Vagina (tissue), 2 donors: ENCODE results near the gene NARS2. TPM values are rescaled to one million over a fixed set of nuclear protein-coding genes. Genes with fewer than 3 reads are reported as not detected.
"Not testable (repeated sequence)": the region's sequence is repeated elsewhere in the genome, so short reads cannot be mapped to it uniquely, and the experiment has no call there.

ENCODE experiments used
- DNase-seq, 2 donors: peaks; one replicate each; pipeline ENCODE4 v3.0.0-alpha.2; 2017; ENCODE audit errors: extremely low spot score in 2 of 2
- H3K27ac ChIP-seq: fragments of 200-600 bp; sonication (generic); one replicate; pipeline ENCODE4 v1.5.1; 2019
- H3K27me3 ChIP-seq: fragments of 200-600 bp; sonication (generic); one replicate; pipeline ENCODE4 v1.5.1; 2019
- H3K36me3 ChIP-seq, 2 donors: fragments of 200-600 bp; sonication (generic); one replicate each; pipeline ENCODE4 v1.5.1; 2017 to 2019
- H3K4me1 ChIP-seq: fragments of 200-600 bp; sonication (generic); one replicate; pipeline ENCODE4 v1.5.1; 2019
- H3K4me3 ChIP-seq, 2 donors: fragments of 200-600 bp; sonication (generic); 1 replicate in 1 of 2; 2 replicates in 1 of 2; pipeline ENCODE4 v1.5.1; 2016 to 2019
- H3K9me3 ChIP-seq: fragments of 200-600 bp; sonication (generic); one replicate; pipeline ENCODE4 v1.5.1; 2019
- POLR2A ChIP-seq, 2 donors: fragments of 450-650 bp; IDR thresholded peaks; one replicate each; pipeline ENCODE4 v1.6.1; 2017; ENCODE audit warnings: antibody characterized with exemption in 2 of 2, mild to moderate bottlenecking in 2 of 2, moderate library complexity in 2 of 2
- POLR2AphosphoS5 ChIP-seq, 2 donors: sonication (generic); formaldehyde crosslinking; IDR thresholded peaks; one replicate each; pipeline ENCODE4 v1.9.0; 2017; ENCODE audit warnings: antibody characterized with exemption in 2 of 2, mild to moderate bottlenecking in 2 of 2, low read depth in 1 of 2; ENCODE audit not compliant: insufficient read depth in 1 of 2
- intact Hi-C: fragments of 100-400 bp; cut with DNase I; formaldehyde crosslinking; loops from one replicate; pipeline ENCODE4 v1.15.1; 2023
- total RNA-seq: library from RNA; depleted of rRNA; stranded (reverse); fragments of >200 nt; gene quantifications from one replicate; pipeline ENCODE4 v1.2.3, GENCODE V29; 2016
- TF ChIP-seq, protein P1 (sequence below), 3 experiments: fragments of 450-650 bp in 2 of 3; fragments of 200-600 bp in 1 of 3; sonication (generic) in 1 of 3; IDR thresholded peaks; one replicate each; pipeline ENCODE4 v1.5.1; 2017 to 2019; ENCODE audit warnings: antibody characterized with exemption in 3 of 3, mild to moderate bottlenecking in 2 of 3, moderate library complexity in 2 of 3

NARS2 gene
- total RNA-seq, 1 donor from 2014 or later: 13.5 TPM

DNA sequence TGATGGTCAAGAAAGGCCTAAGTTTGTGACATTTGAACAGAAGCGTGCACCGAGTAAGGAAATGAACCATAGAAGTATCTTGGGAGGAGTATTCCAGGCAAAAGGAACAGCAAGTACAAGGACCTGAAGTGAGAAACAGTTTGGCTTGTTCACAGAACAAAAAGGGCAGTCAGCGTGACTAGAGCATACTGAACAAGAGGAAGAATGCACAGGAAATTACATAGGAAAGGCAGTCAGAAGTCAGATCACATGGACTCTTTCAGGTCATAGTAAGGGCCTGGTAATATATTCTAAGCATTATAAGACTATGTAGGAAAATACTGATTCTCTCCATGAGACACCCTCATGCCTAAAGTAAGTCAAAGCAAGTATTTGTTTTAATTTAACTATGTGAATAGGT, 104.8 kb downstream of the NARS2 start:
- Histone ChIP-seq H3K27ac (no peak overlapping the region), H3K27me3 (no peaks in the 10 kb centered on the region), H3K36me3 (peaks cover 0 to 11% of the 10 kb centered on the region in 2 donors), H3K9me3 (no peaks in the 10 kb centered on the region), H3K4me3 (no peak overlapping the region), H3K4me1 (no peaks in the 10 kb centered on the region)
- no peak for TF ChIP-seq POLR2AphosphoS5 (IDR thresholded peaks at IDR 0.05; ENCODE audit: insufficient read depth in 1 of 2, low read depth in 1 of 2)
- TF ChIP-seq, protein P1, sequence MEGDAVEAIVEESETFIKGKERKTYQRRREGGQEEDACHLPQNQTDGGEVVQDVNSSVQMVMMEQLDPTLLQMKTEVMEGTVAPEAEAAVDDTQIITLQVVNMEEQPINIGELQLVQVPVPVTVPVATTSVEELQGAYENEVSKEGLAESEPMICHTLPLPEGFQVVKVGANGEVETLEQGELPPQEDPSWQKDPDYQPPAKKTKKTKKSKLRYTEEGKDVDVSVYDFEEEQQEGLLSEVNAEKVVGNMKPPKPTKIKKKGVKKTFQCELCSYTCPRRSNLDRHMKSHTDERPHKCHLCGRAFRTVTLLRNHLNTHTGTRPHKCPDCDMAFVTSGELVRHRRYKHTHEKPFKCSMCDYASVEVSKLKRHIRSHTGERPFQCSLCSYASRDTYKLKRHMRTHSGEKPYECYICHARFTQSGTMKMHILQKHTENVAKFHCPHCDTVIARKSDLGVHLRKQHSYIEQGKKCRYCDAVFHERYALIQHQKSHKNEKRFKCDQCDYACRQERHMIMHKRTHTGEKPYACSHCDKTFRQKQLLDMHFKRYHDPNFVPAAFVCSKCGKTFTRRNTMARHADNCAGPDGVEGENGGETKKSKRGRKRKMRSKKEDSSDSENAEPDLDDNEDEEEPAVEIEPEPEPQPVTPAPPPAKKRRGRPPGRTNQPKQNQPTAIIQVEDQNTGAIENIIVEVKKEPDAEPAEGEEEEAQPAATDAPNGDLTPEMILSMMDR (IDR thresholded peaks at IDR 0.05): no peak
- no peak for TF ChIP-seq POLR2A (IDR thresholded peaks at IDR 0.05)
- DNase-seq: no peak
- intact Hi-C loops: no loop called here

DNA sequence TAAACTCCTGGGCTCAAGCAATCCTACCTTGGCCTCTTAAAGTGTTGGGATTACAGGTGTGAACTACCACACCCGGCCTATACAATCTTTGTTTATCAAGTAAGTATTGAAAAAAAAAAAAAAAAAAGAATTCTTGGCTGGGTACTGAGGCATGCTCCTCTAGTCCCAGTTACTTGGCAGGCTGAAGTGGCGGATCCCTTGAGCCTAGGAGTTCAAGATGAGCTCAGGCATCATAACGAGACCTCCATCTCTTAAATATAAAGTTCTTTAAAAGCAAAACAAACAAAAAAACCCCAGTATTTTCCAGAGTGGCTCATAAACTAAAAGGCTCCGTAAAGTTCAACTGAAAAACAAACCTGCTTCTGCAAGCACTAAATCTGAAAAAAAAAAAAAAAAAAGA, 106.7 kb downstream of the NARS2 start:
- Histone ChIP-seq H3K9me3 (no peaks in the 10 kb centered on the region), H3K27ac (no peak overlapping the region), H3K4me3 (no peak overlapping the region), H3K27me3 (no peaks in the 10 kb centered on the region), H3K36me3 (peaks cover 0 to 12% of the 10 kb centered on the region in 2 donors), H3K4me1 (no peaks in the 10 kb centered on the region)
- no peak for DNase-seq
- TF ChIP-seq POLR2AphosphoS5 (IDR thresholded peaks at IDR 0.05; ENCODE audit: insufficient read depth in 1 of 2, low read depth in 1 of 2) (no peak), POLR2A (IDR thresholded peaks at IDR 0.05) (no peak)
- TF ChIP-seq, protein P1 (IDR thresholded peaks at IDR 0.05): no peak
- intact Hi-C loops: no loop called here

DNA sequence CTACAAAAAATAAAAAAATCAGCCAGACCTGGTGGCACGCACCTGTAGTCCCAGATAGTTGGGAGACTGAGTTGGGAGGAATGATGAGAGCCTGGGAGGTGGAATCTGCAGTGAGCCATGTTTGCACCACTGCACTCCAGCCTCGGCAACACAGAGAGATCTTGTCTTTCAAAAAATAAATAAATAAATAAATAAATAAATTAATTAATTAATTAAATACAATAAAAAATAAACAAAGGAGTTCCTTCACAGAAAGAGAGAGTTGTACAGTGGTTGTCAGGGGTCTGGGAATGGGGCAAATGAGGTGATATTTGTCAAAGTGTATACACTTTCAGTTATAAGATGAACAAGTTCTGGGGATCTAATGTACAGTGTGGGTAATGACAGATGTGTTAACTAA, 107.3 kb downstream of the NARS2 start:
- intact Hi-C loops: no loop called here
- H3K27ac ChIP-seq: no peak overlapping the region
- DNase-seq: no peak
- TF ChIP-seq, protein P1 (IDR thresholded peaks at IDR 0.05): no peak
- TF ChIP-seq POLR2AphosphoS5 (IDR thresholded peaks at IDR 0.05; ENCODE audit: insufficient read depth in 1 of 2, low read depth in 1 of 2): no peak
- no peak for TF ChIP-seq POLR2A (IDR thresholded peaks at IDR 0.05)
- H3K4me1 ChIP-seq: no peaks in the 10 kb centered on the region
- no peaks in the 10 kb centered on the region for H3K9me3 ChIP-seq
- peaks cover 0 to 12% of the 10 kb centered on the region in 2 donors for H3K36me3 ChIP-seq
- H3K27me3 ChIP-seq: no peaks in the 10 kb centered on the region
- H3K4me3 ChIP-seq: no peak overlapping the region

DNA sequence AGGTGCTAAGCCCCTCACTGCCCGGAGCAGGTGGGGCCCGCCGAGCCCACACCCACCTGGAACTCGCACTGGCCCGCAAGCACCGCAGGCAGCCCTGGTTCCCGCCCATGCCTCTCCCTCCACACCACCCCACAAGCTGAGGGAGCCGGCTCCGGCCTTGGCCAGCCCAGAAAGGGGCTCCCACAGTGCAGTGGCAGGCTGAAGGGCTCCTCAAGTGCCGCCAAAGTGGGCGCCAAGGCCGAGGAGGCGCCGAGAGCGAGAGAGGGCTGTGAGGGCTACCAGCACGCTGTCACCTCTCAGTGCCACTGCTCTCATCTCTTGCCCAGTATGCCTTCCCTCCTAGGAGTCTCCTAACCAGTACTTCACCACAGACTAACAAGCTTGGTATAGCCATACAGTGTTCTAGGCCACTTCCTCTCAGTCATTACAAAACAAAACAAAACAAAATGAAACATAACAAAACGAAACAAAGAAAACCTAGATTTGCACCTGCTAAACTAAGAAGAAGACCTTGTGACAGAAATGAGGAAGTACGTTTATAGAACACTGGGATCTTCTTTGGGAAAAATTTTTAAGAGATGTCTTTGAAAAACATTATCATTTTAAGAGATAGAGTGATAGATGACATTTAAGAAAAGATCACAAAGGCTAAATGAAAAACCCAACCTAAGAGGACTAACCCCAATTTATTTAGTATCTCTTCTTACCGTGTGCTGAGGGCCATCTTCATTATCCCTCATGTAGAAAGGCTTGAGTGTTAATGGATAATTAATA, 109.3 kb downstream of the NARS2 start:
- DNase-seq: no peak
- Histone ChIP-seq H3K27ac (no peak overlapping the region), H3K27me3 (no peaks in the 10 kb centered on the region), H3K4me1 (no peaks in the 10 kb centered on the region), H3K9me3 (no peaks in the 10 kb centered on the region), H3K4me3 (no peak overlapping the region), H3K36me3 (peaks cover 0 to 12% of the 10 kb centered on the region in 2 donors)
- intact Hi-C loops: no loop called here
- no peak for TF ChIP-seq POLR2AphosphoS5 (IDR thresholded peaks at IDR 0.05; ENCODE audit: insufficient read depth in 1 of 2, low read depth in 1 of 2)
- no peak for TF ChIP-seq POLR2A (IDR thresholded peaks at IDR 0.05)
- TF ChIP-seq, protein P1 (IDR thresholded peaks at IDR 0.05): no peak

DNA sequence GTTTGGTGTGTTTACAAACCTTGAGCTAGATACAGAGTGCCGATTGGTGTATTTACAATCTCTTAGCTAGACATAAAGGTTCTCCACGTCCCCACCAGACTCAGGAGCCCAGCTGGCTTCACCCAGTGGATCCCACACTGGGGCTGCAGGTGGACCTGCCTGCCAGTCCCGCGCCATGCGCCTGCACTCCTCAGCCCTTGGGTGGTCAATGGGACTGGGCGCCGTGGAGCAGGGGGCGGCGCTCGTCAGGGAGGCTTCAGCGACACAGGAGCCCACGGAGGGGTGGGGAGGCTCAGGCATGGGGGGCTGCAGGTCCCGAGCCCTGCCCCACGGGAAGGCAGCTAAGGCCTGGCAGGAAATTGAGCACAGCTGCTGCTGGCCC, 109.9 kb downstream of the NARS2 start:
- H3K27ac ChIP-seq, H3K27me3 ChIP-seq, DNase-seq, intact Hi-C loops, H3K4me3 ChIP-seq, H3K4me1 ChIP-seq, H3K9me3 ChIP-seq: not testable (repeated sequence)
- peaks cover 0 to 12% of the 10 kb centered on the region in 2 donors for H3K36me3 ChIP-seq
